DMS153 treated with DMSO at 0.1 percent for 48 hours (cell line): ENCODE measurements around the gene NLRC5.

Experiments
- DNase-seq: peaks from one replicate; lab custom pipeline; 2025; ENCODE audit not compliant: unreplicated experiment; lab: John Stamatoyannopoulos, UW

The NLRC5 gene

DNA sequence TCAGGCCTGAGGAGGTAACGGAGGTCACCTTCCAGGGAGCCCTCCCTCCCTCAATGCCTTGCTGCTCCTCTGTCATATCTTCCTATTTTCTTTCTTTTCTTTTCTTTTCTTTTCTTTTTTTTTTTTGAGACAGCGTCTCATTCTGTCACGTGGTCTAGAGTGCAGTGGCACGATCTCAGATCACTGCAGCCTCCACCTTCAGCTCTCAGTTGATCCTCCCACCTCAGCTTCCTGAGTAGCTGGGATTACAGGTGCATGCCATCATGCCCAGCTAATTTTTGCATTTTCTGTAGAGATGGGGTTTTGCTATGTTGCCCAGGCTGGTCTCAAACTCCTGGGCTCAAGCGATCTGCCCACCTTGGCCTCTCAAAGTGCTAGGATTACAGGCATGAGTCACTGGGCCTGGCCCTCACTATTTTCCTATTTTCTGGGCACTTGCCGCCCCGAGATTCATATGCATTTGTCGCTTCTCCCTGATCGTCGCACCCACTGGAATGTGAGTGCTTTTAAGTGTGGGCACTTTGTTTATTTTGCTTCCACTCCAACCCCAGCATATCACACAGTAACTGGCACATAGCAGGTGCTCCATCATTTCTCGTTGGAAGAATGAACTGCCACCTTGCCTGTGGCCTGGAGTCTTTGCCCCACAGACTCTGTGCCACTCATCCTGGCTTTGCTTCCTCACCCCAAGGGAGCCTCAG, 134.8 kb downstream of the NLRC5 start:
- DNase-seq: no peak

- no peak for DNase-seq
These were observed 136.0 kb downstream of the NLRC5 start for GRCh38 chr16:57125376-57125775.

DNA sequence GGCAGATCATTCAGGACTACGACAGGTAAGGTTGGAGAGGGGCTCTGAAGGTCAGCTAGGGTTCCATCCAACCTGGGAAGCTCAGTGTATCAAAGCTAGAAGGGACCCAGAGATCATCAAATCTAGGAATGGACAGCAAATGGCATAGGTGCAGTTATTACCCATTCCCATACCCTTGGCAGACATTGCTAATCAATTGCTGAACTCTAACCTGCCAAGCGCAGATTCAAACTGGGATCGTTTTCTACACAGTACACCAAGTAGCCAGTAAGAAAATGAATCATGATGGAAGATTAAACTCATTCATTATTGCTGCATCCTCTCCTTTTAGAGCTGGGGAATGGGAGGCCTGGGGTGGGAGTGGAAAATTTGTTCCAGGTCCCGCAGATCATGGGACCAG, 136.6 kb downstream of the NLRC5 start:
- DNase-seq: no peak

DNA sequence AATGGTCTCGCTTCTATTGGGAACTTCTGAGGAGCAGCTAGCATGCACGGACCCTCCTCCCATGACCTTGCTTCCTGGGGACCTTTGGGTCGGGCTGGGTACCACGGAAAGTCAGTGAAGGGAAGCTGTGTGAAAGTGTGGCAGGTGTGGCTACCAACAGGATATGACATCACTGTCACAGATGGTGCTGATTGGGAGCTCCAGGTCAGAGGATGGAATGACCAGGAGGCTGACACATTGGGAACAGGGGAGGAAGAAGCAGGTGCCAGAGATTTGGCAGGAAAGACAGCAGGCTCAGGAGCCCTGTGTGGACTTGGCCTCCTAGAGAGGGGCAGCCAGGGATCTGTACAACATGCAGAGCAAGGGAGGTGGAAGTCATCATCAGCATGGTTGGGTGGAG, 137.1 kb downstream of the NLRC5 start:
- no peak for DNase-seq

- DNase-seq: no peak
These were observed 137.8 kb downstream of the NLRC5 start for GRCh38 chr16:57127037-57127763.

GRCh38 chr16:57127836-57128235, 138.5 kb downstream of the NLRC5 start:
- no peak for DNase-seq

- DNase-seq: no peak
These were observed 139.5 kb downstream of the NLRC5 start for GRCh38 chr16:57128771-57129389.

GRCh38 chr16:57130950-57131321, 141.6 kb downstream of the NLRC5 start:
- DNase-seq: no peak

GRCh38 chr16:57131351-57131970, 142.1 kb downstream of the NLRC5 start:
- DNase-seq: no peak

- peak; percentile 63 for DNase-seq
These were observed 143.1 kb downstream of the NLRC5 start for GRCh38 chr16:57132470-57132869.

DNA sequence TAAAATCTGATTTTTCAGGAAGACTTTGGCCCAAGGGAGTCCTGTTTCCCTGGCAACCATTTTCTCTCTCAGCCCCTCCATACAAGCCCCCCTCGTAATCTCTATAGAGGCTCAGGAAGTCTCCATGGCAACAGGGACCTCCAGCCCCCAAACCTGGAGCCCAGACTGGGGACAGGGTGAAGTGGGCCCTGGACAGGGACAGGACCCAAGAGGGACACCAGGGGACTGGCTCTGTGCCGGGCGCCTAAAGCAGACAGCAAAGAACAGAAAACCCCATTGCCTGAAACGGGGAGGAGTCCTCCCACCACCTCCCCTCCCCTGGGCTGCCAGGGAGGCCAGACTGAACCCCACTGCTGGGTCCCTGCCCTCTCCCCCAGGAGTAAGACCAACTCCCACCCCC, 143.7 kb downstream of the NLRC5 start:
- no peak for DNase-seq
